HEK293 (cell line): Measurements from ENCODE around the gene KLRF1.

ENCODE experiments used
- CTCF ChIA-PET: fragments of 350-600 bp; formaldehyde crosslinking; extraction: SDS; loops from one replicate; lab custom pipeline; 2021; ENCODE audit warnings: antibody characterized with exemption; lab: Yijun Ruan, JAX
- POLR2A ChIA-PET: fragments of 300-600 bp; formaldehyde crosslinking; extraction: SDS; loops from one replicate; lab custom pipeline; 2020; ENCODE audit warnings: antibody characterized with exemption, inconsistent platforms; lab: Yijun Ruan, JAX
- H3K27ac ChIP-seq: fragments of 200-500 bp; sonication (Bioruptor generic); 2 replicates; pipeline ENCODE4 v1.5.1; 2014; ENCODE audit warnings: low read depth, low read length, control low read depth, inconsistent platforms; ENCODE audit errors: extremely low read depth
- H3K36me3 ChIP-seq, 2 experiments: fragments of 200-500 bp in 1 of 2; sonication (Bioruptor generic) in 1 of 2; 1 replicate in 1 of 2; 2 replicates in 1 of 2; pipeline ENCODE4 v1.5.1; 2014 to 2017; ENCODE audit warnings: inconsistent platforms in 2 of 2, low read length in 2 of 2; ENCODE audit not compliant: control insufficient read depth in 2 of 2, insufficient read depth in 1 of 2
- H3K4me1 ChIP-seq: fragments of 200-500 bp; sonication (Bioruptor generic); 2 replicates; pipeline ENCODE4 v1.5.1; 2014; ENCODE audit warnings: mild to moderate bottlenecking, low read length, inconsistent platforms; ENCODE audit not compliant: control insufficient read depth, insufficient read depth
- H3K4me3 ChIP-seq: 2 replicates; pipeline ENCODE4 v1.5.1; 2011; ENCODE audit warnings: low read depth, mild to moderate bottlenecking, control low read depth, low read length, moderate library complexity
- H3K9me3 ChIP-seq: fragments of 200-500 bp; sonication (Bioruptor generic); 2 replicates; pipeline ENCODE4 v1.5.1; 2014; ENCODE audit warnings: low read depth, low read length, inconsistent platforms; ENCODE audit not compliant: control insufficient read depth, insufficient read depth
- GLIS1 ChIP-seq: fragments of 450-650 bp; formaldehyde crosslinking; IDR thresholded peaks from 2 replicates; pipeline ENCODE4 v1.5.1; 2016; ENCODE audit warnings: missing biosample characterization, missing genetic modification characterization
- HOXA7 ChIP-seq: sonication (generic); formaldehyde crosslinking; IDR thresholded peaks from 2 replicates; pipeline ENCODE4 v1.8.1; 2022; ENCODE audit warnings: missing genetic modification reagents, borderline replicate concordance
- KLF1 ChIP-seq: fragments of 450-650 bp; formaldehyde crosslinking; IDR thresholded peaks from 2 replicates; pipeline ENCODE4 v1.5.1; 2016; ENCODE audit warnings: missing biosample characterization, missing genetic modification characterization
- ZBTB21 ChIP-seq: fragments of 450-650 bp; formaldehyde crosslinking; IDR thresholded peaks from 2 replicates; pipeline ENCODE4 v1.5.1; 2017; ENCODE audit warnings: missing biosample characterization, missing genetic modification characterization
- ZBTB26 ChIP-seq: fragments of 450-650 bp; formaldehyde crosslinking; optimal IDR thresholded peaks from 2 replicates; pipeline ENCODE3; 2016; ENCODE audit warnings: missing biosample characterization, mild to moderate bottlenecking, missing genetic modification characterization
- ZNF10 ChIP-seq: fragments of 450-650 bp; formaldehyde crosslinking; IDR thresholded peaks from 2 replicates; pipeline ENCODE4 v1.5.1; 2017; ENCODE audit warnings: missing biosample characterization, missing genetic modification characterization
- ZNF16 ChIP-seq: fragments of 450-650 bp; formaldehyde crosslinking; IDR thresholded peaks from 2 replicates; pipeline ENCODE4 v1.5.1; 2016; ENCODE audit warnings: low read depth, missing biosample characterization, missing genetic modification characterization
- ZNF184 ChIP-seq: fragments of 450-650 bp; IDR thresholded peaks from 2 replicates; pipeline ENCODE4 v1.5.1; 2018; ENCODE audit warnings: missing biosample characterization, mild to moderate bottlenecking, missing genetic modification characterization
- ZNF19 ChIP-seq: fragments of 450-650 bp; formaldehyde crosslinking; IDR thresholded peaks from 2 replicates; pipeline ENCODE4; 2016; ENCODE audit warnings: missing biosample characterization, missing genetic modification characterization, low read depth
- ZNF211 ChIP-seq: fragments of 450-650 bp; formaldehyde crosslinking; IDR thresholded peaks from 2 replicates; pipeline ENCODE4 v1.5.1; 2016; ENCODE audit warnings: low read depth, missing biosample characterization, missing genetic modification characterization
- ZNF223 ChIP-seq: fragments of 450-650 bp; formaldehyde crosslinking; IDR thresholded peaks from 2 replicates; pipeline ENCODE4 v1.5.1; 2016; ENCODE audit warnings: missing biosample characterization, missing genetic modification characterization
- ZNF37A ChIP-seq: fragments of 450-650 bp; IDR thresholded peaks from 2 replicates; pipeline ENCODE4 v1.5.1; 2018; ENCODE audit warnings: missing biosample characterization, missing genetic modification characterization
- ZNF394 ChIP-seq: fragments of 450-650 bp; formaldehyde crosslinking; IDR thresholded peaks from 2 replicates; pipeline ENCODE4 v1.5.1; 2016; ENCODE audit warnings: missing biosample characterization, missing genetic modification characterization, mild to moderate bottlenecking, moderate library complexity, borderline replicate concordance
- ZNF423 ChIP-seq: fragments of 450-650 bp; formaldehyde crosslinking; IDR thresholded peaks from 2 replicates; pipeline ENCODE4 v1.5.1; 2016; ENCODE audit warnings: missing biosample characterization, missing genetic modification characterization
- ZNF48 ChIP-seq: fragments of 450-650 bp; formaldehyde crosslinking; IDR thresholded peaks from 2 replicates; pipeline ENCODE4 v1.5.1; 2016; ENCODE audit warnings: missing biosample characterization, missing genetic modification characterization
- ZNF544 ChIP-seq: fragments of 450-650 bp; formaldehyde crosslinking; IDR thresholded peaks from 2 replicates; pipeline ENCODE4 v1.5.0; 2017; ENCODE audit warnings: missing biosample characterization, missing genetic modification characterization
- ZNF548 ChIP-seq: fragments of 450-650 bp; formaldehyde crosslinking; IDR thresholded peaks from 2 replicates; pipeline ENCODE4 v1.5.1; 2016; ENCODE audit warnings: missing biosample characterization, missing genetic modification characterization
- ZNF561 ChIP-seq: fragments of 450-650 bp; IDR thresholded peaks from 2 replicates; pipeline ENCODE4 v1.5.1; 2018; ENCODE audit warnings: missing biosample characterization, missing genetic modification characterization, borderline replicate concordance
- ZNF707 ChIP-seq: fragments of 450-650 bp; formaldehyde crosslinking; IDR thresholded peaks from 2 replicates; pipeline ENCODE4 v1.5.1; 2016; ENCODE audit warnings: missing biosample characterization, missing genetic modification characterization
- ZNF76 ChIP-seq: fragments of 450-650 bp; formaldehyde crosslinking; IDR thresholded peaks from 2 replicates; pipeline ENCODE4; 2016; ENCODE audit warnings: low read depth, missing biosample characterization, missing genetic modification characterization, borderline replicate concordance
- TF ChIP-seq, protein P1 (sequence below): fragments of 450-650 bp; formaldehyde crosslinking; IDR thresholded peaks from 2 replicates; pipeline ENCODE4 v1.5.1; 2016; ENCODE audit warnings: missing biosample characterization, missing genetic modification characterization
- TF ChIP-seq, protein P2 (sequence below): fragments of 450-650 bp; formaldehyde crosslinking; IDR thresholded peaks from 2 replicates; pipeline ENCODE4 v1.5.1; 2016; ENCODE audit warnings: missing biosample characterization, missing genetic modification characterization, borderline replicate concordance
- TF ChIP-seq, protein P3 (sequence below): fragments of 450-650 bp; formaldehyde crosslinking; IDR thresholded peaks from 2 replicates; pipeline ENCODE4 v1.5.1; 2016; ENCODE audit warnings: missing biosample characterization, missing genetic modification characterization
- TF ChIP-seq, protein P4 (sequence below): fragments of 450-650 bp; formaldehyde crosslinking; IDR thresholded peaks from 2 replicates; pipeline ENCODE4 v1.5.1; 2016; ENCODE audit warnings: missing biosample characterization, missing genetic modification characterization

KLRF1 gene

GRCh38 chr12:9827209-9827888 lies at the start of gene KLRF1:
TSS of gene KLRF1 (plus strand) at chr12:9827481. CDS start at chr12:9827545, 64 bp downstream.
- no peak within 1 kb of the TSS for H3K4me3 ChIP-seq
- H3K4me1 ChIP-seq, result 0 out of 2 replicates have a peak, but pooled peaks cover 5% of the 10 kb centered on the region
- TF ChIP-seq ZNF48, result no peak
- TF ChIP-seq, protein P1, sequence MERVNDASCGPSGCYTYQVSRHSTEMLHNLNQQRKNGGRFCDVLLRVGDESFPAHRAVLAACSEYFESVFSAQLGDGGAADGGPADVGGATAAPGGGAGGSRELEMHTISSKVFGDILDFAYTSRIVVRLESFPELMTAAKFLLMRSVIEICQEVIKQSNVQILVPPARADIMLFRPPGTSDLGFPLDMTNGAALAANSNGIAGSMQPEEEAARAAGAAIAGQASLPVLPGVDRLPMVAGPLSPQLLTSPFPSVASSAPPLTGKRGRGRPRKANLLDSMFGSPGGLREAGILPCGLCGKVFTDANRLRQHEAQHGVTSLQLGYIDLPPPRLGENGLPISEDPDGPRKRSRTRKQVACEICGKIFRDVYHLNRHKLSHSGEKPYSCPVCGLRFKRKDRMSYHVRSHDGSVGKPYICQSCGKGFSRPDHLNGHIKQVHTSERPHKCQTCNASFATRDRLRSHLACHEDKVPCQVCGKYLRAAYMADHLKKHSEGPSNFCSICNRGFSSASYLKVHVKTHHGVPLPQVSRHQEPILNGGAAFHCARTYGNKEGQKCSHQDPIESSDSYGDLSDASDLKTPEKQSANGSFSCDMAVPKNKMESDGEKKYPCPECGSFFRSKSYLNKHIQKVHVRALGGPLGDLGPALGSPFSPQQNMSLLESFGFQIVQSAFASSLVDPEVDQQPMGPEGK, result no peak
- no peak for TF ChIP-seq ZBTB21 (tag by site-specific recombination)
- TF ChIP-seq HOXA7 (CRISPR knock-in tag), result no peak
- TF ChIP-seq ZNF184 (tag by site-specific recombination), result no peak
- no peak for TF ChIP-seq ZNF423 (tag by site-specific recombination)
- TF ChIP-seq, protein P2, sequence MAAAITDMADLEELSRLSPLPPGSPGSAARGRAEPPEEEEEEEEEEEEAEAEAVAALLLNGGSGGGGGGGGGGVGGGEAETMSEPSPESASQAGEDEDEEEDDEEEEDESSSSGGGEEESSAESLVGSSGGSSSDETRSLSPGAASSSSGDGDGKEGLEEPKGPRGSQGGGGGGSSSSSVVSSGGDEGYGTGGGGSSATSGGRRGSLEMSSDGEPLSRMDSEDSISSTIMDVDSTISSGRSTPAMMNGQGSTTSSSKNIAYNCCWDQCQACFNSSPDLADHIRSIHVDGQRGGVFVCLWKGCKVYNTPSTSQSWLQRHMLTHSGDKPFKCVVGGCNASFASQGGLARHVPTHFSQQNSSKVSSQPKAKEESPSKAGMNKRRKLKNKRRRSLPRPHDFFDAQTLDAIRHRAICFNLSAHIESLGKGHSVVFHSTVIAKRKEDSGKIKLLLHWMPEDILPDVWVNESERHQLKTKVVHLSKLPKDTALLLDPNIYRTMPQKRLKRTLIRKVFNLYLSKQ, result no peak
- no peak for TF ChIP-seq ZNF223 (tag by site-specific recombination)
- CTCF ChIA-PET, result no interaction called here
- no peaks in the 10 kb centered on the region for H3K36me3 ChIP-seq
- POLR2A ChIA-PET, result no interaction called here
- H3K27ac ChIP-seq, result no peak within 1 kb of the TSS
- H3K9me3 ChIP-seq, result no peaks in the 10 kb centered on the region

GRCh38 chr12:9779209-9779608 lies 48.1 kb upstream of the KLRF1 start:
- POLR2A ChIA-PET, result no interaction called here

GRCh38 chr12:9781360-9781759 lies 45.9 kb upstream of the KLRF1 start:
- Histone ChIP-seq H3K4me1 (no peaks in the 10 kb centered on the region), H3K4me3 (no peak overlapping the region), H3K9me3 (no peaks in the 10 kb centered on the region), H3K27ac (no peak overlapping the region), H3K36me3 (no peaks in the 10 kb centered on the region)
- ChIA-PET CTCF (interaction anchor here (1.2 kb wide), 1 partner anchor 32 kb away, joined by 3 read pairs; no protein-coding TSS in a partner anchor), POLR2A (no interaction called here)
- TF ChIP-seq ZNF76, result no peak
- TF ChIP-seq ZBTB26, result no peak
- no peak for TF ChIP-seq GLIS1 (tag by site-specific recombination)
- TF ChIP-seq ZNF548 (tag by site-specific recombination), result no peak
- TF ChIP-seq ZNF707 (tag by site-specific recombination), result no peak
- no peak for TF ChIP-seq ZNF544
- TF ChIP-seq, protein P3, sequence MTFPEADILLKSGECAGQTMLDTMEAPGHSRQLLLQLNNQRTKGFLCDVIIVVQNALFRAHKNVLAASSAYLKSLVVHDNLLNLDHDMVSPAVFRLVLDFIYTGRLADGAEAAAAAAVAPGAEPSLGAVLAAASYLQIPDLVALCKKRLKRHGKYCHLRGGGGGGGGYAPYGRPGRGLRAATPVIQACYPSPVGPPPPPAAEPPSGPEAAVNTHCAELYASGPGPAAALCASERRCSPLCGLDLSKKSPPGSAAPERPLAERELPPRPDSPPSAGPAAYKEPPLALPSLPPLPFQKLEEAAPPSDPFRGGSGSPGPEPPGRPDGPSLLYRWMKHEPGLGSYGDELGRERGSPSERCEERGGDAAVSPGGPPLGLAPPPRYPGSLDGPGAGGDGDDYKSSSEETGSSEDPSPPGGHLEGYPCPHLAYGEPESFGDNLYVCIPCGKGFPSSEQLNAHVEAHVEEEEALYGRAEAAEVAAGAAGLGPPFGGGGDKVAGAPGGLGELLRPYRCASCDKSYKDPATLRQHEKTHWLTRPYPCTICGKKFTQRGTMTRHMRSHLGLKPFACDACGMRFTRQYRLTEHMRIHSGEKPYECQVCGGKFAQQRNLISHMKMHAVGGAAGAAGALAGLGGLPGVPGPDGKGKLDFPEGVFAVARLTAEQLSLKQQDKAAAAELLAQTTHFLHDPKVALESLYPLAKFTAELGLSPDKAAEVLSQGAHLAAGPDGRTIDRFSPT (tag by site-specific recombination), result no peak
- TF ChIP-seq KLF1 (tag by site-specific recombination), result no peak
- no peak for TF ChIP-seq ZNF211 (tag by site-specific recombination)
- TF ChIP-seq ZNF10 (tag by site-specific recombination), result no peak
- TF ChIP-seq ZNF394 (tag by site-specific recombination), result no peak
- TF ChIP-seq ZNF16 (tag by site-specific recombination), result no peak
- TF ChIP-seq, protein P4, sequence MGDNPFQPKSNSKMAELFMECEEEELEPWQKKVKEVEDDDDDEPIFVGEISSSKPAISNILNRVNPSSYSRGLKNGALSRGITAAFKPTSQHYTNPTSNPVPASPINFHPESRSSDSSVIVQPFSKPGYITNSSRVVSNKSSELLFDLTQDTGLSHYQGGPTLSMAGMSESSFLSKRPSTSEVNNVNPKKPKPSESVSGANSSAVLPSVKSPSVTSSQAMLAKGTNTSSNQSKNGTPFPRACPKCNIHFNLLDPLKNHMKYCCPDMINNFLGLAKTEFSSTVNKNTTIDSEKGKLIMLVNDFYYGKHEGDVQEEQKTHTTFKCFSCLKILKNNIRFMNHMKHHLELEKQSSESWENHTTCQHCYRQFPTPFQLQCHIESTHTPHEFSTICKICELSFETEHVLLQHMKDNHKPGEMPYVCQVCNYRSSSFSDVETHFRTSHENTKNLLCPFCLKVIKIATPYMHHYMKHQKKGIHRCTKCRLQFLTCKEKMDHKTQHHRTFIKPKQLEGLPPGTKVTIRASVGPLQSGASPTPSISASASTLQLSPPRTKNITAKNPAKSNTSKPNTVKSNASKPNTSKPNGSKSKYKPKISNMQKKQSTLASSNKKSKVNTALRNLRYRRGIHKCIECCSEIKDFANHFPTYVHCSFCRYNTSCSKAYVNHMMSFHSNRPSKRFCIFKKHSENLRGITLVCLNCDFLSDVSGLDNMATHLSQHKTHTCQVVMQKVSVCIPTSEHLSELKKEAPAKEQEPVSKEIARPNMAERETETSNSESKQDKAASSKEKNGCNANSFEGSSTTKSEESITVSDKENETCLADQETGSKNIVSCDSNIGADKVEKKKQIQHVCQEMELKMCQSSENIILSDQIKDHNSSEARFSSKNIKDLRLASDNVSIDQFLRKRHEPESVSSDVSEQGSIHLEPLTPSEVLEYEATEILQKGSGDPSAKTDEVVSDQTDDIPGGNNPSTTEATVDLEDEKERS (tag by site-specific recombination), result no peak

More at GRCh38 chr12:9779209-9779608, 48.1 kb upstream of the KLRF1 start:
- CTCF ChIA-PET, result no interaction called here
- H3K9me3 ChIP-seq, result no peaks in the 10 kb centered on the region
- no peaks in the 10 kb centered on the region for H3K4me1 ChIP-seq
- no peak overlapping the region for H3K27ac ChIP-seq
- no peak overlapping the region for H3K4me3 ChIP-seq
- no peaks in the 10 kb centered on the region for H3K36me3 ChIP-seq
- no peak for TF ChIP-seq ZNF561 (tag by site-specific recombination)
- TF ChIP-seq ZNF37A (tag by site-specific recombination), result no peak
- TF ChIP-seq ZNF19 (tag by site-specific recombination), result no peak
